Measurements from ENCODE around the gene SHB.

GRCh38 chr9:37971108-37971459 is 97.9 kb downstream of the SHB start:
- TF ChIP-seq CTCF (IDR thresholded peaks at IDR 0.05) (no peak), POLR2AphosphoS5 (IDR thresholded peaks at IDR 0.05) (no peak), POLR2A (IDR thresholded peaks at IDR 0.05) (no peak)
